Panc1 (cell line): ENCODE measurements around the gene ERP29. TPM values are rescaled to one million over a fixed set of nuclear protein-coding genes. Genes with fewer than 3 reads are reported as not detected.
"Not testable (repeated sequence)": the region's sequence is repeated elsewhere in the genome, so short reads cannot be mapped to it uniquely, and the experiment has no call there.

Source experiments
- ATAC-seq: fragments of 200-7000 bp; cut with Tn5 transposase; 2 replicates; pipeline ENCODE4 v1.9.1; 2020; ENCODE audit warnings: mild to moderate bottlenecking, moderate library complexity
- BruUV-seq: library from RNA; stranded (reverse); fragments of 400-500 nt; replicated peaks from 2 replicates; lab custom pipeline; 2021; lab: Mats Ljungman, UMichigan
- CTCF ChIA-PET: fragments of 300-600 bp; sonication (Branson Sonifier 250); formaldehyde crosslinking; loops from one replicate; lab custom pipeline; 2022; ENCODE audit warnings: antibody characterized with exemption; lab: Charles Lee
- POLR2A ChIA-PET: fragments of 300-600 bp; sonication (Branson Sonifier 250); formaldehyde crosslinking; loops from one replicate; lab custom pipeline; 2022; ENCODE audit warnings: antibody characterized with exemption; lab: Charles Lee
- DNase-seq: peaks from one replicate; pipeline ENCODE4 v3.0.0-alpha.2; 2010; ENCODE audit warnings: low read depth, low spot score
- H3K27ac ChIP-seq: 2 replicates; pipeline ENCODE4 v1.5.1; 2011; ENCODE audit warnings: mild to moderate bottlenecking, low read length, inconsistent platforms
- H3K27me3 ChIP-seq: fragments of 200-500 bp; sonication (Bioruptor generic); 2 replicates; pipeline ENCODE4 v1.6.0; 2014; ENCODE audit warnings: low read length, inconsistent platforms; ENCODE audit not compliant: control insufficient read depth, insufficient read depth
- H3K36me3 ChIP-seq: fragments of 200-500 bp; sonication (Bioruptor generic); 2 replicates; pipeline ENCODE4 v1.5.1; 2014; ENCODE audit warnings: inconsistent platforms, mild to moderate bottlenecking, low read length, moderate library complexity; ENCODE audit not compliant: control insufficient read depth, insufficient read depth
- H3K4me1 ChIP-seq: 2 replicates; pipeline ENCODE4 v1.5.1; 2011; ENCODE audit warnings: inconsistent platforms, mild to moderate bottlenecking, low read length, moderate library complexity; ENCODE audit not compliant: control insufficient read depth, insufficient read depth
- H3K4me3 ChIP-seq, 2 experiments: 2 replicates each; pipeline ENCODE4 v1.5.1; 2011 to 2012; ENCODE audit warnings: low read depth in 2 of 2, low read length in 2 of 2, mild to moderate bottlenecking in 2 of 2, inconsistent platforms in 1 of 2, moderate library complexity in 1 of 2
- H3K9me3 ChIP-seq: fragments of 200-500 bp; sonication (Bioruptor generic); 2 replicates; pipeline ENCODE4 v1.5.1; 2014; ENCODE audit warnings: low read depth, mild to moderate bottlenecking, inconsistent platforms, low read length, moderate library complexity; ENCODE audit not compliant: control insufficient read depth, insufficient read depth
- POLR2AphosphoS5 ChIP-seq: IDR thresholded peaks from 2 replicates; pipeline ENCODE4 v1.6.1; 2012; ENCODE audit warnings: mild to moderate bottlenecking, low read depth, low read length, moderate library complexity
- SIN3A ChIP-seq: IDR thresholded peaks from 2 replicates; pipeline ENCODE4 v1.6.1; 2012; ENCODE audit warnings: low read depth, mild to moderate bottlenecking, low read length, moderate library complexity, borderline replicate concordance; ENCODE audit not compliant: insufficient read depth
- TCF7L2 ChIP-seq: IDR thresholded peaks from 2 replicates; pipeline ENCODE4 v1.6.1; 2011; ENCODE audit warnings: mild to moderate bottlenecking, low read depth, low read length, inconsistent platforms
- in situ Hi-C: cut with HindIII; loops from 2 replicates; pipeline ENCODE4 v1.10.0; 2016; ENCODE audit warnings: low sequenced_read_pairs, low pct_unique_long_range_greater_than_20kb
- intact Hi-C: fragments of 100-400 bp; cut with micrococcal nuclease; formaldehyde crosslinking; loops from one replicate; pipeline ENCODE4 v1.10.0; 2022; ENCODE audit not compliant: unreplicated experiment
- total RNA-seq: library from RNA; stranded (reverse); gene quantifications from one replicate; pipeline ENCODE4 v1.2.1, GENCODE V29; 2021; ENCODE audit not compliant: unreplicated experiment
- TF ChIP-seq, protein P1 (sequence below), 2 experiments: IDR thresholded peaks; 2 replicates each; pipeline ENCODE4 v1.6.1; 2011 to 2012; ENCODE audit warnings: low read depth in 2 of 2, control low read depth in 1 of 2, low read length in 1 of 2, mild to moderate bottlenecking in 1 of 2, moderate library complexity in 1 of 2; ENCODE audit not compliant: insufficient read depth in 1 of 2
- TF ChIP-seq, protein P2 (sequence below): fragments of 450-650 bp; IDR thresholded peaks from 2 replicates; pipeline ENCODE4 v1.5.1; 2017; ENCODE audit warnings: mild to moderate bottlenecking

ERP29 gene
- total RNA-seq, 1 experiment from 2014 or later: 69.7 TPM

DNA sequence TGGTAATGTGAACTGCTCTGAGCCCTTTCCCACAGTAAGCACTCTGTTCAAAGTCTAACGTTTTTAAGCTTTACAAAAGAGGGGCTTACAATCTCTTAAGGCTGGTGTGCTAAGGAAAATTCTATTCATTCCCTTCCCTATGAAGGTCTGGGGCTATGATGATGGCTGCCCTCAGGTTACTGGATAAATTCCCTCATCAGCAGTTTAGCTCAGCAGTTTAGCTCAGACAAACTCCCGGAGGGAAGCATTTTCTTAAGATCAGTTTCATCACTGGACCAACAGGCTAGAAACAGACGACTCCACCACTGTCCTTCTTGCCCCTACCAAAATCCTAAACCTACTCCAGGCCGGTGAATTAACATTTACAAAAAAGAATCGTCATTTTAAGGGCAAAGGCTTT is 19.1 kb downstream of the ERP29 start:
- no peak for DNase-seq
- no peaks in the 10 kb centered on the region for H3K9me3 ChIP-seq
- peaks cover 46% of the 10 kb centered on the region for H3K36me3 ChIP-seq
- in situ Hi-C loops (no loop called here), intact Hi-C loops (no loop called here)
- H3K27ac ChIP-seq: no peak overlapping the region
- no peak overlapping the region for H3K4me3 ChIP-seq
- no TSS peak for BruUV-seq
- no peaks in the 10 kb centered on the region for H3K4me1 ChIP-seq
- ATAC-seq: no peak
- no peak for TF ChIP-seq POLR2AphosphoS5
- TF ChIP-seq, protein P1, sequence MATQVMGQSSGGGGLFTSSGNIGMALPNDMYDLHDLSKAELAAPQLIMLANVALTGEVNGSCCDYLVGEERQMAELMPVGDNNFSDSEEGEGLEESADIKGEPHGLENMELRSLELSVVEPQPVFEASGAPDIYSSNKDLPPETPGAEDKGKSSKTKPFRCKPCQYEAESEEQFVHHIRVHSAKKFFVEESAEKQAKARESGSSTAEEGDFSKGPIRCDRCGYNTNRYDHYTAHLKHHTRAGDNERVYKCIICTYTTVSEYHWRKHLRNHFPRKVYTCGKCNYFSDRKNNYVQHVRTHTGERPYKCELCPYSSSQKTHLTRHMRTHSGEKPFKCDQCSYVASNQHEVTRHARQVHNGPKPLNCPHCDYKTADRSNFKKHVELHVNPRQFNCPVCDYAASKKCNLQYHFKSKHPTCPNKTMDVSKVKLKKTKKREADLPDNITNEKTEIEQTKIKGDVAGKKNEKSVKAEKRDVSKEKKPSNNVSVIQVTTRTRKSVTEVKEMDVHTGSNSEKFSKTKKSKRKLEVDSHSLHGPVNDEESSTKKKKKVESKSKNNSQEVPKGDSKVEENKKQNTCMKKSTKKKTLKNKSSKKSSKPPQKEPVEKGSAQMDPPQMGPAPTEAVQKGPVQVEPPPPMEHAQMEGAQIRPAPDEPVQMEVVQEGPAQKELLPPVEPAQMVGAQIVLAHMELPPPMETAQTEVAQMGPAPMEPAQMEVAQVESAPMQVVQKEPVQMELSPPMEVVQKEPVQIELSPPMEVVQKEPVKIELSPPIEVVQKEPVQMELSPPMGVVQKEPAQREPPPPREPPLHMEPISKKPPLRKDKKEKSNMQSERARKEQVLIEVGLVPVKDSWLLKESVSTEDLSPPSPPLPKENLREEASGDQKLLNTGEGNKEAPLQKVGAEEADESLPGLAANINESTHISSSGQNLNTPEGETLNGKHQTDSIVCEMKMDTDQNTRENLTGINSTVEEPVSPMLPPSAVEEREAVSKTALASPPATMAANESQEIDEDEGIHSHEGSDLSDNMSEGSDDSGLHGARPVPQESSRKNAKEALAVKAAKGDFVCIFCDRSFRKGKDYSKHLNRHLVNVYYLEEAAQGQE (IDR thresholded peaks at IDR 0.05; ENCODE audit: insufficient read depth in 1 of 2, low read depth in 2 of 2, low read length in 1 of 2): no peak
- TF ChIP-seq TCF7L2: no peak
- TF ChIP-seq, protein P2, sequence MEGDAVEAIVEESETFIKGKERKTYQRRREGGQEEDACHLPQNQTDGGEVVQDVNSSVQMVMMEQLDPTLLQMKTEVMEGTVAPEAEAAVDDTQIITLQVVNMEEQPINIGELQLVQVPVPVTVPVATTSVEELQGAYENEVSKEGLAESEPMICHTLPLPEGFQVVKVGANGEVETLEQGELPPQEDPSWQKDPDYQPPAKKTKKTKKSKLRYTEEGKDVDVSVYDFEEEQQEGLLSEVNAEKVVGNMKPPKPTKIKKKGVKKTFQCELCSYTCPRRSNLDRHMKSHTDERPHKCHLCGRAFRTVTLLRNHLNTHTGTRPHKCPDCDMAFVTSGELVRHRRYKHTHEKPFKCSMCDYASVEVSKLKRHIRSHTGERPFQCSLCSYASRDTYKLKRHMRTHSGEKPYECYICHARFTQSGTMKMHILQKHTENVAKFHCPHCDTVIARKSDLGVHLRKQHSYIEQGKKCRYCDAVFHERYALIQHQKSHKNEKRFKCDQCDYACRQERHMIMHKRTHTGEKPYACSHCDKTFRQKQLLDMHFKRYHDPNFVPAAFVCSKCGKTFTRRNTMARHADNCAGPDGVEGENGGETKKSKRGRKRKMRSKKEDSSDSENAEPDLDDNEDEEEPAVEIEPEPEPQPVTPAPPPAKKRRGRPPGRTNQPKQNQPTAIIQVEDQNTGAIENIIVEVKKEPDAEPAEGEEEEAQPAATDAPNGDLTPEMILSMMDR: no peak
- no peak for TF ChIP-seq SIN3A
- CTCF ChIA-PET: no interaction called here
- POLR2A ChIA-PET: no interaction called here
- no peaks in the 10 kb centered on the region for H3K27me3 ChIP-seq

DNA sequence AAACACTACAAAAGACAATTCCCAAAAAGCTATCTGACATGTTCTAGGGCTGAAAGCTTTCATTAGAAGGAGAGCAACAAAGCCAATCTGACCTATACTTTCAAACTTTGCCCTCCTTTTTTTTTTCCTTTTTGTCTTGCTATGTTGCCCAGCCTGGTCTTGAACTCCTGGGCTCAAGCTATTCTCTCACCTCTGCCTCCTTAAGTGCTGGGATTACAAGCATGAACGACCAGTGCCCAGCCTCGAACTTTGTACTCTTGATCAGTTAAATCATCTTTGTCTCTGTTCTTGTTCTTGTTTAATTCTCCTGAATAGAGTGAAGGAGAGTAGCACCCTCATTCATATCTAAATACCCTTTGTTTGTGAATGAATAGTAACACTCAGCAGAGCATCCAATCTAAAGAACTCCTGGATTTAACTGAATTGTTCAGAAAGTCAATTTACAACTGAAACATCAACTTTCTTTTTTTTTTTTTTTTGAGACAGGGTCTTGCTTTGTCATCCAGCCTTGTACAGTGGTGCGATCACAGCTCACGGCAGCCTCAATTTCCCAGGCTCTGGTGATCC is 22.1 kb downstream of the ERP29 start:
- in situ Hi-C loops: no loop called here
- no peaks in the 10 kb centered on the region for H3K27me3 ChIP-seq
- H3K9me3 ChIP-seq: no peaks in the 10 kb centered on the region
- ChIA-PET POLR2A (interaction anchor here (0.8 kb wide), 1 partner anchor 60 kb away, joined by 7 read pairs; no protein-coding TSS in a partner anchor), CTCF (no interaction called here)
- DNase-seq (no peak), ATAC-seq (no peak)
- H3K27ac ChIP-seq: no peak overlapping the region
- intact Hi-C loops: no loop called here
- peaks cover 48% of the 10 kb centered on the region for H3K36me3 ChIP-seq
- H3K4me1 ChIP-seq: no peaks in the 10 kb centered on the region
- H3K4me3 ChIP-seq: no peak overlapping the region
- no TSS peak for BruUV-seq
- TF ChIP-seq, protein P2: no peak
- no peak for TF ChIP-seq POLR2AphosphoS5
- TF ChIP-seq SIN3A: no peak
- no peak for TF ChIP-seq TCF7L2
- TF ChIP-seq, protein P1 (IDR thresholded peaks at IDR 0.05; ENCODE audit: insufficient read depth in 1 of 2, low read depth in 2 of 2, low read length in 1 of 2): no peak

DNA sequence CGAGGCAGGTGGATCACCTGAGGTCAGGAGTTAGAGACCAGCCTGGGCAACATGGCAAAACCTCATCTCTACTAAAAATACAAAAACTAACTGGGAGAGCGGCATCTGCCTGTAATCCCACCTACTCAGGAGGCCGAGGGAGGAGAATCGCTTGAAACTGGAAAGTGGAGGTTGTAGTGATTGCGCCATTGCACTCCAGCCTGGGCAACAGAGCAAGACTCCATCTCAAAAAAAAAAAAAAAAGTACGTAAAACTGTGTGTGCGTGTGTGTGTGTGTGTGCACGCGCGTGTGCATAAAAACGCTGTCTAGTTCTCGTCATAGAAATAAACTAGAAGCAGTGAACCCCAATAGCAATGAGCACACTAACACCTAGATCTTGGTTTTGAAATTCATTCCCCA is 23.4 kb downstream of the ERP29 start:
- H3K9me3 ChIP-seq, in situ Hi-C loops, H3K27ac ChIP-seq, BruUV-seq, DNase-seq, ATAC-seq, POLR2A ChIA-PET, intact Hi-C loops, H3K27me3 ChIP-seq, CTCF ChIA-PET, H3K4me1 ChIP-seq, H3K4me3 ChIP-seq: not testable (repeated sequence)
- H3K36me3 ChIP-seq: peaks cover 56% of the 10 kb centered on the region
